Measurements from ENCODE around the gene RAD52. TPM values are rescaled to one million over a fixed set of nuclear protein-coding genes. Genes with fewer than 3 reads are reported as not detected.

Gene RAD52
- polyA plus RNA-seq, 1 experiment: 15.3 TPM

DNA sequence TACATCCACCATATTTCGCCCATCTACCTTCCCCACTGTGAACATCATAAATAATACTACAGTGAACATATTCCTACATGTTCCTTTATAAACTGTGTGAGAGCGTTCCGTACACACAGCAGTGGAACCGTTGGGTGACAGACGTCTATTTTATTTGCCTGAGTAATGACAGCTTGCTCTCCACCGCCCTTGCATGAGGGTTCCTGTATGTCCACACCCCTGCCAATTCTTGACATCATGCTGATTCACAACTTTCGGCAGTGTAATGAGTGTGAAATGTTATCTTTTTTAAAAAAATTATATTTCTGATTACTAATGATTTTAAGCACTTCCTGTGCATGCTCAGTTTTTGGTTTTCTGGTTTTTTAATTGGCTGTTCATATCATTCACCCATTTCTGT, 4.3 kb upstream of the RAD52 start:
- no peaks in the 10 kb centered on the region for H3K27me3 ChIP-seq (ENCODE audit: control insufficient read depth, insufficient read depth, low read length)
- CTCF ChIA-PET: interaction anchor here (0.7 to 1.3 kb wide), 2 partner anchors 62 to 139 kb away, joined by 3 read pairs; no protein-coding TSS in a partner anchor
- no peaks in the 10 kb centered on the region for H3K36me3 ChIP-seq (ENCODE audit: control insufficient read depth, insufficient read depth, low read length)
- TF ChIP-seq, protein P1, sequence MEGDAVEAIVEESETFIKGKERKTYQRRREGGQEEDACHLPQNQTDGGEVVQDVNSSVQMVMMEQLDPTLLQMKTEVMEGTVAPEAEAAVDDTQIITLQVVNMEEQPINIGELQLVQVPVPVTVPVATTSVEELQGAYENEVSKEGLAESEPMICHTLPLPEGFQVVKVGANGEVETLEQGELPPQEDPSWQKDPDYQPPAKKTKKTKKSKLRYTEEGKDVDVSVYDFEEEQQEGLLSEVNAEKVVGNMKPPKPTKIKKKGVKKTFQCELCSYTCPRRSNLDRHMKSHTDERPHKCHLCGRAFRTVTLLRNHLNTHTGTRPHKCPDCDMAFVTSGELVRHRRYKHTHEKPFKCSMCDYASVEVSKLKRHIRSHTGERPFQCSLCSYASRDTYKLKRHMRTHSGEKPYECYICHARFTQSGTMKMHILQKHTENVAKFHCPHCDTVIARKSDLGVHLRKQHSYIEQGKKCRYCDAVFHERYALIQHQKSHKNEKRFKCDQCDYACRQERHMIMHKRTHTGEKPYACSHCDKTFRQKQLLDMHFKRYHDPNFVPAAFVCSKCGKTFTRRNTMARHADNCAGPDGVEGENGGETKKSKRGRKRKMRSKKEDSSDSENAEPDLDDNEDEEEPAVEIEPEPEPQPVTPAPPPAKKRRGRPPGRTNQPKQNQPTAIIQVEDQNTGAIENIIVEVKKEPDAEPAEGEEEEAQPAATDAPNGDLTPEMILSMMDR (IDR thresholded peaks at IDR 0.05; ENCODE audit: insufficient read depth, low read depth, low read length): no peak
- POLR2A ChIA-PET: no interaction called here
- DNase-seq (ENCODE audit: low read depth): peak; percentile 10
- no peak overlapping the region for H3K4me3 ChIP-seq (ENCODE audit: low read depth, low read length)

DNA sequence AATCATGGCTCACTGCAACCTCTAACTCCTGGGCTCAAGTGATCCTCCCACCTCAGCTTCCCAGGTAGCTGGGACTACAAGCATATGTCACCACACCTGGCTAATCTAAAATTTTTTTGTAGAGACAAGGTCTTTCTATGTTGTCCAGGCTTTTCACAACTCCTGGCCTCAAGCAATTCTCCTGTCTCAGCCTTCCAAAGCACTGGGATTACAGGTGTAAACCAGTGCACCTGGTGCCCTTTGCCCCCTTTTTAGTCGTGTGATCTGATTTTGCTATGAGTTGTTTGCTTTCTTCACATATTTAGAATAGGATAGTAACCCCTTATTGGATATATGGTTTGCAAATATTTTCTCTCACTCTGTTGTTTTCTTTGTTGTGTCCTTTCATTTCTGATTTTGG, 1.7 kb upstream of the RAD52 start:
- H3K4me3 ChIP-seq (ENCODE audit: low read depth, low read length): no peak overlapping the region
- POLR2A ChIA-PET: no interaction called here

DNA sequence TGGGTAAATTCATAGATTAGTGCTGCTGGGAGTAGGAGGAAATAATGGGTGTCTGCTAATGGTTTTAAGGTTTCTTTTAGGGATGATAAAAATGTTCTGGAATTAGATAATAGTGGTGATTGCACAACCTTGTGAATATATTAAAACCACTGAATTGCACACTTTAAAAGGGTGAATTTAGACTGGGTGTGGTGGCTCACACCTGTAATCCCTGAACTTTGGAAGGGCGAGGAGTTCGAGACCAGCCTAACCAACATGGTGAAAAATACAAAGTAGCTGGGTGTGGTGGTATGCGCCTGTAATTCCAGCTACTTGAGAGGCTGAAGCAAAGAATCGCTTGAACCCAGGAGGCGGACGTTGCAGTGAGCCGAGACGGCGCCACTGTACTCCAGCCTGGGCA, 1.3 kb downstream of the RAD52 start:
- Histone ChIP-seq H3K36me3 (ENCODE audit: control insufficient read depth, insufficient read depth, low read length) (no peaks in the 10 kb centered on the region), H3K4me3 (ENCODE audit: low read depth, low read length) (peak overlapping the region; percentile 75), H3K27me3 (ENCODE audit: control insufficient read depth, insufficient read depth, low read length) (no peaks in the 10 kb centered on the region)
- TF ChIP-seq, protein P1 (IDR thresholded peaks at IDR 0.05; ENCODE audit: insufficient read depth, low read depth, low read length): no peak
- DNase-seq (ENCODE audit: low read depth): no peak
- CTCF ChIA-PET: interaction anchor here (1.5 to 1.8 kb wide), 2 partner anchors 12 to 635 kb away, joined by 7 to 8 read pairs; no protein-coding TSS in a partner anchor
- POLR2A ChIA-PET: no interaction called here

More for the DNA sequence above, 1.7 kb upstream of the RAD52 start:
- CTCF ChIA-PET: interaction anchor here (0.6 to 1.5 kb wide), 3 partner anchors 25 to 142 kb away, joined by 3 to 4 read pairs (median 3); no protein-coding TSS in a partner anchor
- no peak for DNase-seq (ENCODE audit: low read depth)
- no peaks in the 10 kb centered on the region for H3K36me3 ChIP-seq (ENCODE audit: control insufficient read depth, insufficient read depth, low read length)
- H3K27me3 ChIP-seq (ENCODE audit: control insufficient read depth, insufficient read depth, low read length): no peaks in the 10 kb centered on the region
- TF ChIP-seq, protein P1 (IDR thresholded peaks at IDR 0.05; ENCODE audit: insufficient read depth, low read depth, low read length): no peak

DNA sequence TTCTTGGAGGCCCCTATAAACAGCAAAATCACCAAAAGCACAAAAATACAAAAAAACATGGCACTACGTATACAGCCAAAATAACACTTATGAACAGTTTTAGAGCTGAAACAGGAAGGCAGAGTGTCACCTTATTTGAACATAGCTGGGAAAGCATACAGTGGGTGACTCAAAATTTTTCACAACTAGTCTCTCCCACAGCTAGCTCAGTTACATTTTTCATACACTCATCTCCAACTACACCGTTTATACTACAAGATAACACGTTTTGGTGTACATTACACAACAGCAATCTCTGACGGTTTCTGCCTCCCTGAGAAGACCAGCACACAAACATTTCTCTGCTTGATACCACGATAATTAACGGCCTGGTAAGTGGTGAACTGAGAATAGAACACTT, 2.9 kb downstream of the RAD52 start:
- H3K36me3 ChIP-seq (ENCODE audit: control insufficient read depth, insufficient read depth, low read length): no peaks in the 10 kb centered on the region
- ChIA-PET POLR2A (no interaction called here), CTCF (no interaction called here)
- H3K27me3 ChIP-seq (ENCODE audit: control insufficient read depth, insufficient read depth, low read length): no peaks in the 10 kb centered on the region
- no peak overlapping the region for H3K4me3 ChIP-seq (ENCODE audit: low read depth, low read length)
- TF ChIP-seq, protein P1 (IDR thresholded peaks at IDR 0.05; ENCODE audit: insufficient read depth, low read depth, low read length): no peak
- DNase-seq (ENCODE audit: low read depth): no peak

DNA sequence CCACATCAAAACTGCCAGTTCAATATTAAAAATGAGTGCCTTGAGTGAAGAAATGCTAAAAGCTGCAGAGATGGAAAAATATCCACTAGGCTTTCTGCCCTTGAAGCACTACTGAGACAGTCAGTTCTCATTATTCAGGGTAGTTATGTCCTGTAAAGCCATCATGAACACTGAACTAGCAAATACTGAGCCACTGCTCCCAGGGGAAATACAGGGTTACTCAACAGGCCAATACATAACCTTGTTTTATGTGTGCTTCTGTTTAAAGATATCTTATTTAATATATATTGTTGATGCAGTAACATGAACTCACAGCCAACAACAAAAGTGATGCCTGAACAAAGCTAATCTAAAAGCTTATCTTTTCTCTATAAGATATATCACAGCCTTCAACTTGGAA, 3.3 kb downstream of the RAD52 start:
- POLR2A ChIA-PET: no interaction called here
- TF ChIP-seq, protein P1 (IDR thresholded peaks at IDR 0.05; ENCODE audit: insufficient read depth, low read depth, low read length): no peak
- no peaks in the 10 kb centered on the region for H3K36me3 ChIP-seq (ENCODE audit: control insufficient read depth, insufficient read depth, low read length)
- H3K27me3 ChIP-seq (ENCODE audit: control insufficient read depth, insufficient read depth, low read length): no peaks in the 10 kb centered on the region
- no peak overlapping the region for H3K4me3 ChIP-seq (ENCODE audit: low read depth, low read length)
- DNase-seq (ENCODE audit: low read depth): no peak
- CTCF ChIA-PET: no interaction called here
